Measurements from ENCODE around the gene MGP.

GRCh38 chr12:14930299-14930698 is 44.6 kb upstream of the MGP start:
- TF ChIP-seq, protein P1, sequence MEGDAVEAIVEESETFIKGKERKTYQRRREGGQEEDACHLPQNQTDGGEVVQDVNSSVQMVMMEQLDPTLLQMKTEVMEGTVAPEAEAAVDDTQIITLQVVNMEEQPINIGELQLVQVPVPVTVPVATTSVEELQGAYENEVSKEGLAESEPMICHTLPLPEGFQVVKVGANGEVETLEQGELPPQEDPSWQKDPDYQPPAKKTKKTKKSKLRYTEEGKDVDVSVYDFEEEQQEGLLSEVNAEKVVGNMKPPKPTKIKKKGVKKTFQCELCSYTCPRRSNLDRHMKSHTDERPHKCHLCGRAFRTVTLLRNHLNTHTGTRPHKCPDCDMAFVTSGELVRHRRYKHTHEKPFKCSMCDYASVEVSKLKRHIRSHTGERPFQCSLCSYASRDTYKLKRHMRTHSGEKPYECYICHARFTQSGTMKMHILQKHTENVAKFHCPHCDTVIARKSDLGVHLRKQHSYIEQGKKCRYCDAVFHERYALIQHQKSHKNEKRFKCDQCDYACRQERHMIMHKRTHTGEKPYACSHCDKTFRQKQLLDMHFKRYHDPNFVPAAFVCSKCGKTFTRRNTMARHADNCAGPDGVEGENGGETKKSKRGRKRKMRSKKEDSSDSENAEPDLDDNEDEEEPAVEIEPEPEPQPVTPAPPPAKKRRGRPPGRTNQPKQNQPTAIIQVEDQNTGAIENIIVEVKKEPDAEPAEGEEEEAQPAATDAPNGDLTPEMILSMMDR (IDR thresholded peaks at IDR 0.05), result no peak
- no peak for TF ChIP-seq POLR2A (IDR thresholded peaks at IDR 0.05)

Measured in Peyer's patch (tissue), 4 donors.